Keratinocyte (primary cell): ENCODE results near the gene ANKMY2. TPM values are rescaled to one million over a fixed set of nuclear protein-coding genes. Genes with fewer than 3 reads are reported as not detected.
"Not testable (repeated sequence)": the region's sequence is repeated elsewhere in the genome, so short reads cannot be mapped to it uniquely, and the experiment has no call there.

ENCODE experiments used
- DNase-seq: peaks from one replicate; pipeline ENCODE4 v3.0.0-alpha.2; 2011; ENCODE audit warnings: low read depth, missing footprints, low spot score
- FAIRE-seq: peaks from 2 replicates; lab custom pipeline; 2011; peaks lifted over from hg19 to GRCh38; lab: Jason Lieb, UNC
- H2AFZ ChIP-seq: 2 replicates; pipeline ENCODE4 v1.6.0; 2012; ENCODE audit warnings: low read length, control low read depth, inconsistent platforms; ENCODE audit not compliant: control insufficient read depth
- H3K27ac ChIP-seq: 2 replicates; pipeline ENCODE4 v1.5.1; 2011; ENCODE audit warnings: low read length; ENCODE audit not compliant: control insufficient read depth, insufficient read depth
- H3K27me3 ChIP-seq: 3 replicates; pipeline ENCODE4 v1.6.0; 2011; ENCODE audit warnings: low read length; ENCODE audit not compliant: control insufficient read depth, insufficient read depth; ENCODE audit errors: extremely low read depth
- H3K36me3 ChIP-seq, 2 experiments: 2 replicates in 1 of 2; 3 replicates in 1 of 2; pipeline ENCODE4 v1.5.1; 2011; ENCODE audit warnings: low read length in 2 of 2, mild to moderate bottlenecking in 1 of 2; ENCODE audit not compliant: control insufficient read depth in 2 of 2, insufficient read depth in 2 of 2; ENCODE audit errors: extremely low read depth in 1 of 2
- H3K4me1 ChIP-seq: 3 replicates; pipeline ENCODE4 v1.5.1; 2011; ENCODE audit warnings: low read length; ENCODE audit not compliant: control insufficient read depth, insufficient read depth; ENCODE audit errors: extremely low read depth
- H3K4me2 ChIP-seq: 3 replicates; pipeline ENCODE4 v1.6.0; 2011; ENCODE audit warnings: low read depth, low read length; ENCODE audit not compliant: control insufficient read depth, insufficient read depth; ENCODE audit errors: extremely low read depth
- H3K4me3 ChIP-seq, 3 experiments: fragments of 200-600 bp in 1 of 3; sonication (generic) in 1 of 3; 2 replicates in 2 of 3; 3 replicates in 1 of 3; pipeline ENCODE4 v1.5.1; 2011 to 2016; ENCODE audit warnings: low read length in 3 of 3, mild to moderate bottlenecking in 3 of 3, control low read depth in 2 of 3, inconsistent platforms in 1 of 3, low read depth in 1 of 3, mixed read lengths in 1 of 3, mixed run types in 1 of 3, moderate library complexity in 1 of 3; ENCODE audit not compliant: control insufficient read depth in 2 of 3, insufficient read depth in 2 of 3; ENCODE audit errors: extremely low read depth in 1 of 3
- H3K79me2 ChIP-seq: 2 replicates; pipeline ENCODE4 v1.6.0; 2012; ENCODE audit warnings: low read length; ENCODE audit not compliant: control insufficient read depth, insufficient read depth
- H3K9ac ChIP-seq: 3 replicates; pipeline ENCODE4 v1.6.0; 2011; ENCODE audit warnings: low read length; ENCODE audit not compliant: control insufficient read depth, insufficient read depth; ENCODE audit errors: extremely low read depth
- H3K9me1 ChIP-seq: 3 replicates; pipeline ENCODE4 v1.6.0; 2011; ENCODE audit warnings: low read length; ENCODE audit not compliant: control insufficient read depth, insufficient read depth; ENCODE audit errors: extremely low read depth
- H3K9me3 ChIP-seq: 2 replicates; pipeline ENCODE4 v1.5.1; 2012; ENCODE audit warnings: low read depth, low read length; ENCODE audit not compliant: control insufficient read depth
- H4K20me1 ChIP-seq: 3 replicates; pipeline ENCODE4 v1.6.0; 2011; ENCODE audit warnings: low read length; ENCODE audit not compliant: control insufficient read depth, insufficient read depth; ENCODE audit errors: extremely low read depth
- EZH2 ChIP-seq: IDR thresholded peaks from one replicate; pipeline ENCODE4 v1.6.1; 2012; ENCODE audit warnings: inconsistent platforms, mild to moderate bottlenecking, low read length, moderate library complexity
- dilution Hi-C: fragments of 300-500 bp; cut with MboI; formaldehyde crosslinking; loops from one replicate; pipeline ENCODE4 v1.7.0; 2020; ENCODE audit warnings: low sequenced_read_pairs; ENCODE audit not compliant: extremely low pct_ligation_motif_present
- polyA plus RNA-seq, 5 experiments: library from polyadenylated mRNA; depleted of rRNA in 3 of 5; stranded (reverse) in 3 of 5; stranded (forward) in 1 of 5; unstranded in 1 of 5; fragments of >200 nt; gene quantifications; 1 replicate in 1 of 5; 2 replicates in 3 of 5; 3 replicates in 1 of 5; pipeline versions ENCODE4 v1.2.1 to v1.2.3, GENCODE V29; 2011 to 2012; ENCODE audit warnings: missing spikeins in 2 of 5, low read depth in 1 of 5, low replicate concordance in 1 of 5
- TF ChIP-seq, protein P1 (sequence below), 3 experiments: IDR thresholded peaks in 1 of 3; conservative IDR thresholded peaks in 1 of 3; optimal IDR thresholded peaks in 1 of 3; 2 replicates in 2 of 3; 3 replicates in 1 of 3; pipeline versions ENCODE3 to v1.5.1; 2011; ENCODE audit warnings: low read length in 3 of 3, mild to moderate bottlenecking in 3 of 3, moderate library complexity in 2 of 3, control low read depth in 1 of 3, inconsistent platforms in 1 of 3; ENCODE audit not compliant: insufficient read depth in 2 of 3; ENCODE audit errors: extremely low read depth in 1 of 3

ANKMY2 gene
- polyA plus RNA-seq, 1 donor (not counting 4 experiments of a cell fraction or from before 2014, with no cell fraction given) = 13.3 TPM

DNA sequence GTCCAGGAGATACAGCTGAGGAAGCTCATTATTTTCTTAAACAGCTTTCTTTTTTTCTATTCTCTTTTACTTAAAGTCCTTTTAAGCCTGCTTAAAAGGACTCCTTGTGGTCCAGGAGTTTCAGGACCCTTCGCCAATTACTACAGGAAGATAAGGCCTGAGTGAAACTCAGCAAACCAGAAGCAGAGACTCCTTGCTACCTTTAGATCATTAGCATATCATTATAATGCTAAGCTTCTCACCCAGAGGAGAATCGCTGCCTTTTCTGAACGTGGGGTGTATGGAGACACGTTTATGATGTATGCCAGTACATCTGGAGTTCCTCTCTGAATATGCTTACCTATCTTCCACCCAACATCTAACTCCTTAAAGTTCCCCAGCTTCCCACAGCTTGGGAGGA lies 47.5 kb downstream of the ANKMY2 start:
- no peak overlapping the region for H3K4me2 ChIP-seq
- FAIRE-seq (no peak), DNase-seq (no peak)
- H3K9me1 ChIP-seq = no peaks in the 10 kb centered on the region
- no peak overlapping the region for H2AFZ ChIP-seq
- H3K4me1 ChIP-seq = no peaks in the 10 kb centered on the region
- no peaks in the 10 kb centered on the region for H4K20me1 ChIP-seq
- H3K27me3 ChIP-seq = no peaks in the 10 kb centered on the region
- no peak overlapping the region for H3K27ac ChIP-seq
- H3K36me3 ChIP-seq = peaks cover 0 to 4% of the 10 kb centered on the region in 2 experiments
- dilution Hi-C loops = no loop called here
- no peak overlapping the region for H3K9ac ChIP-seq
- H3K9me3 ChIP-seq = no peaks in the 10 kb centered on the region
- no peaks in the 10 kb centered on the region for H3K79me2 ChIP-seq
- TF ChIP-seq, protein P1, sequence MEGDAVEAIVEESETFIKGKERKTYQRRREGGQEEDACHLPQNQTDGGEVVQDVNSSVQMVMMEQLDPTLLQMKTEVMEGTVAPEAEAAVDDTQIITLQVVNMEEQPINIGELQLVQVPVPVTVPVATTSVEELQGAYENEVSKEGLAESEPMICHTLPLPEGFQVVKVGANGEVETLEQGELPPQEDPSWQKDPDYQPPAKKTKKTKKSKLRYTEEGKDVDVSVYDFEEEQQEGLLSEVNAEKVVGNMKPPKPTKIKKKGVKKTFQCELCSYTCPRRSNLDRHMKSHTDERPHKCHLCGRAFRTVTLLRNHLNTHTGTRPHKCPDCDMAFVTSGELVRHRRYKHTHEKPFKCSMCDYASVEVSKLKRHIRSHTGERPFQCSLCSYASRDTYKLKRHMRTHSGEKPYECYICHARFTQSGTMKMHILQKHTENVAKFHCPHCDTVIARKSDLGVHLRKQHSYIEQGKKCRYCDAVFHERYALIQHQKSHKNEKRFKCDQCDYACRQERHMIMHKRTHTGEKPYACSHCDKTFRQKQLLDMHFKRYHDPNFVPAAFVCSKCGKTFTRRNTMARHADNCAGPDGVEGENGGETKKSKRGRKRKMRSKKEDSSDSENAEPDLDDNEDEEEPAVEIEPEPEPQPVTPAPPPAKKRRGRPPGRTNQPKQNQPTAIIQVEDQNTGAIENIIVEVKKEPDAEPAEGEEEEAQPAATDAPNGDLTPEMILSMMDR (optimal IDR thresholded peaks at IDR 0.05 in 1 of 3, IDR thresholded peaks at IDR 0.05 in 1 of 3, conservative IDR thresholded peaks at IDR 0.05 in 1 of 3; ENCODE audit: extremely low read depth in 1 of 3, insufficient read depth in 2 of 3, low read length in 3 of 3) = no peak
- no peak for TF ChIP-seq EZH2
- H3K4me3 ChIP-seq = no peak overlapping the region

DNA sequence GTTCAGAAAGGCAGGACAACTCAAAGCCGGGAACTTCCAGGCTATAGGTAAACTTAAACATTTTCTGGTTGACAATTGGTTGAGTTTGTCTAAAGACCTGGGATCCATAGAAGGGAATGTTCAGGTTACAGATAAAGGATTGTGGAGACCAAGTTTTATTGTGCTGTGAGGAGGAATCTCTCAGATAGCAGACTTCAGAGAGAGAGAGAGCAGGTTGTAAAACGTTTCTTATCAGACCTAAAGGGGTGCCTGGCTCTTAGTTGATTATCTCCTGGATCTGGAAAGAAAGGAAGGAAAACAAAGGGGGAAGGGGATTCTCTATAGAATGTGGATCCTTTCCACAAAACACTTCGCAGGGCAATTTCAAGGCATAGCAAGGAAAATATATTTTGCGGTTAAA lies 50.0 kb downstream of the ANKMY2 start:
- H3K4me2 ChIP-seq, H3K27ac ChIP-seq, H3K36me3 ChIP-seq, H3K9ac ChIP-seq, DNase-seq, H3K4me1 ChIP-seq, H3K9me3 ChIP-seq, H2AFZ ChIP-seq, dilution Hi-C loops, H3K9me1 ChIP-seq, H3K4me3 ChIP-seq, H3K79me2 ChIP-seq, H3K27me3 ChIP-seq, H4K20me1 ChIP-seq, FAIRE-seq: not testable (repeated sequence)

DNA sequence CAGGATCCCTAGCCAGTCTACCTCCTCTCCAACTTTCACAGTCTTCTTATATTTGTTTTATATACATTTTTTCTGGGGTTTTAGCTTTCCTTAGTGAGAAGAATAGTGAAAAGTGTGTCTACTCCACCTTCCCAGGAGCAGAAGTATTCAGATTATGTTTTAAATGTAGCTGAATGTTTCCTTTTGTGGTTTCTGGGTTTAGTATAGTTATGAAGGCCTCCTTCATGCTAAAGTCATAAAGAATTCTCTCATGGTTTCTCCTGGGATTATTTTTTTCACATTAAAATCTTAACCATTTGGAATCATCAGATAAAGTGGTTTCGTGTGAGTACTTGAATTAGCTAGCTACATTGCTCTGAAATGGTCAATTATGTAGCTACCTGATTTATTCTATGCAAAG lies 50.9 kb downstream of the ANKMY2 start:
- H3K9me3 ChIP-seq = no peaks in the 10 kb centered on the region
- no peaks in the 10 kb centered on the region for H3K79me2 ChIP-seq
- H3K4me3 ChIP-seq = no peak overlapping the region
- DNase-seq (no peak), FAIRE-seq (no peak)
- no peak for TF ChIP-seq EZH2
- TF ChIP-seq, protein P1 (optimal IDR thresholded peaks at IDR 0.05 in 1 of 3, IDR thresholded peaks at IDR 0.05 in 1 of 3, conservative IDR thresholded peaks at IDR 0.05 in 1 of 3; ENCODE audit: extremely low read depth in 1 of 3, insufficient read depth in 2 of 3, low read length in 3 of 3) = no peak
- no peak overlapping the region for H3K27ac ChIP-seq
- H3K27me3 ChIP-seq = no peaks in the 10 kb centered on the region
- H3K4me1 ChIP-seq = no peaks in the 10 kb centered on the region
- no peak overlapping the region for H2AFZ ChIP-seq
- no peak overlapping the region for H3K4me2 ChIP-seq
- no peaks in the 10 kb centered on the region for H3K9me1 ChIP-seq
- no peak overlapping the region for H3K9ac ChIP-seq
- H3K36me3 ChIP-seq = no peaks in the 10 kb centered on the region
- no peaks in the 10 kb centered on the region for H4K20me1 ChIP-seq
- dilution Hi-C loops = no loop called here
